Activated naive CD8-positive, alpha-beta T cell treated with anti-CD3 and anti-CD28 coated beads, Interleukin-2, amount 50 U/mL, for 24 hours (primary cell): ENCODE measurements around the gene AKR1A1.
A peak's percentile ranks its signal among the peaks of the same experiment; 100 is the strongest.

Experiments
- ATAC-seq: fragments of 150-1000 bp; cut with Tn5 transposase; one replicate; pipeline ENCODE4 v1.10.0; 2021
- DNase-seq: peaks from one replicate; pipeline ENCODE4 v3.0.0; 2021
- H3K27ac Mint-ChIP-seq: one replicate; pipeline ENCODE4 v1.8.0; 2021; ENCODE audit warnings: mild to moderate bottlenecking, mixed read lengths
- H3K27me3 Mint-ChIP-seq: one replicate; pipeline ENCODE4 v1.8.0; 2021; ENCODE audit warnings: mixed read lengths
- H3K36me3 Mint-ChIP-seq: one replicate; pipeline ENCODE4 v1.8.0; 2021; ENCODE audit warnings: low read depth, mixed read lengths
- H3K4me1 Mint-ChIP-seq: one replicate; pipeline ENCODE4 v1.8.0; 2021; ENCODE audit warnings: mixed read lengths
- H3K4me3 Mint-ChIP-seq: one replicate; pipeline ENCODE4 v1.8.0; 2021; ENCODE audit warnings: mild to moderate bottlenecking, moderate library complexity, mixed read lengths
- H3K9me3 Mint-ChIP-seq: one replicate; pipeline ENCODE4 v1.8.0; 2021; ENCODE audit warnings: mixed read lengths

Gene AKR1A1

DNA sequence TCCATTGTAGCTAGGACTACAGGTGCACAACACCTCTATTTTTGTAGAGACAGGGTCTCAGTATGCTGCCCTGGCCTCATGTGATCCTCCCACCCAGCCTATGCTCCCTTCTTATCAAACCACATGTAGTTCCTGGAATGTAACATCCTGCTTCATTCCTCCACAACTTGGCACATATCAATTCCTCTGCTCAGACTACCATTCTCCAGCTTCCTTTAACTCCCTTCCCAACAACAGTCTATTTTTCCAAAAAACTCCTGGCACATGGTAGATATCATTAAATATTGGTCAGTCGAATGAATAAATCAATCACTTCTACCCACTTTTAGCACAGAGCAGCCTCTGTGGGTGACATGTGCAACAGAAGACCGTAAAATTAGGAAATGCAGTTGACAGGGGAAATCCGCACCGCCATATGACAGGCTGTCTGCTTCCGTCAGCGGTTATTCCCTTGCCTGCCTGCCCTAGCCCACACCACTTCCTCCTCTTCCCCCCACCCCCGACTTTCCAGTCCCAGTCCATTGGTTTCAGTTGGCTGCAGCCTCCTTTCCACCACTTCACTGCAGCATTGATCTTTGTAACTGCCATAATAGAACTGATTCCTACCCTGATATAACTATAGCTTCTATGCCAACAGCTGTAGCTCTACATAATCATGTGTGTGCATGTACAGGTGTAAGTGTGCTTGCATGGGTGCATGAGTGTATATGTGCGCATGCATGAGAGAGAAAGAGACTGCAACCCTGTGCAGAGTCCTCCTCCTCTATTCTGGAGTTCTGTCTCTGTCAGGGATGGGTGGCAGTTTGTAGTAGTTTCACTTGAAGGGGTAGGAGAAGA, 6.8 kb upstream of the AKR1A1 start:
- no peaks in the 10 kb centered on the region for H3K27me3 Mint-ChIP-seq
- no peaks in the 10 kb centered on the region for H3K36me3 Mint-ChIP-seq
- ATAC-seq = peak; percentile 89
- peak overlapping the region; percentile 76 for H3K27ac Mint-ChIP-seq
- H3K4me3 Mint-ChIP-seq = peak overlapping the region; percentile 54
- peaks cover 43% of the 10 kb centered on the region for H3K4me1 Mint-ChIP-seq
- DNase-seq = peak; percentile 81
- H3K9me3 Mint-ChIP-seq = no peaks in the 10 kb centered on the region

DNA sequence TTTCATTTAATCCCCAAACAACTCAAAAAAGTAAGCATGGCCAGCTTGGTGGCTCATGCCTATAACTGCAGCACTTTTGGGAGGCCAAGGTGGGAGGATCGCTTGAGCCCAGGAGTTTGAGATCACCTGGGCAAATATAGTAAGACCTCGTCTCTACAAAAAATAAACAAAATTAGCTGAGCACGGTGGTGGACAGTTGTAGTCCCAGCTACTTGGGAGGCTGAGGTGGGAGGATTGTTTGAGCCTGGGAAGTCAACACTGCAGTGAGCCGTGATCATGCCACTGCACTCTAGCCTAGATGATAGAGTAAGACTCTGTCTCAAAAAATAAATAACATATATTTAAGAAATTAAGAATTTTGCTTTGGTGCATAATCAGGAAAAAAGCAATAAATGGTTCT, 6.1 kb upstream of the AKR1A1 start:
- ATAC-seq (no peak), DNase-seq (no peak)
- no peaks in the 10 kb centered on the region for H3K27me3 Mint-ChIP-seq
- H3K4me3 Mint-ChIP-seq = peak overlapping the region; percentile 54
- H3K9me3 Mint-ChIP-seq = no peaks in the 10 kb centered on the region
- peak overlapping the region; percentile 29 for H3K27ac Mint-ChIP-seq
- H3K4me1 Mint-ChIP-seq = peaks cover 47% of the 10 kb centered on the region
- H3K36me3 Mint-ChIP-seq = no peaks in the 10 kb centered on the region

DNA sequence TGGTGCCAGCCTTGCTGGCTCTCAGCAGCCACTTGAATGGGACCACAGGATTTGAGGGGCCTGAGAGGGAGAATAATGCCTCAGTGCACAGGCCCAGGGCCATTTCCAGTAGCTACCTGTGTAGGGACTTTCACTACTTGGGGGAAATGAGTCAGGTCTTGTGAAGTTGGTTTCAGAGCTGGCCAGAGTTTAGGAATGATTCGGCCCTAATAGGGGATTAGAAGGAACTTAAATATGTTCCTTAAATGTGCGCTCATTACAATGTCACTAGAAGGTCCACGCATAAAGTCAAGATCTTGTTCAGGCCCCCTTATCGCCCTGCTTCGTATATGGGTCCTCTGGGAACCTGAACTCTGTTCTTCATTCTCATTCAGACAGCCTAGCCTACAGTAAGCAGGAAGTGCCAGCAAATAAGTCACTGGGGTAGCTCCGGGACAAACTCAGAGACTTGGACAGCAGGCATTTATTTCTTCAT, 5.6 kb upstream of the AKR1A1 start:
- H3K27me3 Mint-ChIP-seq = no peaks in the 10 kb centered on the region
- H3K36me3 Mint-ChIP-seq = no peaks in the 10 kb centered on the region
- DNase-seq = no peak
- peak overlapping the region; percentile 52 for H3K4me3 Mint-ChIP-seq
- H3K9me3 Mint-ChIP-seq = no peaks in the 10 kb centered on the region
- peak; percentile 76 for ATAC-seq
- H3K27ac Mint-ChIP-seq = peak overlapping the region; percentile 29
- H3K4me1 Mint-ChIP-seq = peaks cover 48% of the 10 kb centered on the region

DNA sequence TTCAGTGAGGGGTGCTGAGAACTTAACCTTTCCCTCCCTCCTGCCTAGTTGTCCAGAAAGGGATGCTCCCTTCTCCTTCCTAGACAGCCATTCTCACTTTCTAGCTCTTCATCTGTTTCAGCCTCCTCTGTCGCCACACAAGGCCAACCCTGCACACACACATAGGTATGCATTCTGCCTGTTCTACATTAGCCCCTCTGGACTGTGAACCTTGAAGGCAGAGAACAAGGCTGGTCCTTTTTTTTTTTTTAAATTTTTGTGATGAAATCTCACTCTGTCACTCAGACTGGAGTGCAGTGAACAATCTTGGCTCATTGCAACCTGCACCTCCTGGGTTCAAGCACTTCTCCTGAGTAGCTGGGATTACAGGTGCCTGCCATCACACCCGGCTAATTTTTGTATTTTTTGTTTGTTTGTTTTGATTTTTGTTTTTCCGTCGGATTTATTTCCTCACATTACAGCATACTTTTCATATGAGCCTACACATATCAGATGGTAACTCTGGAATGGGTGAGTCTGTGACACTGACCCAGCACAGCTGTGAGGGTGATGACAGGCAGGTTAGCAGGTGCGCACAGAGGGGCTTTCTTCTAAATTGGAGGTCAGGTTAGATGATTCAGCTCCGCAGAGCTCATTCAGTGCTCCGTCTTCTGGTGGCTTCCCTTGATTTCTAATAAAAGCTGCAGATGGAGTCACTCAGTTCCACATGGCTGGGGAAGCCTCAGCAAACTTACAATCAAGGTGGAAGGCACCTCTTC, 4.9 kb upstream of the AKR1A1 start:
- Mint-ChIP-seq H3K27me3 (no peaks in the 10 kb centered on the region), H3K9me3 (no peaks in the 10 kb centered on the region), H3K4me1 (peaks cover 52% of the 10 kb centered on the region), H3K4me3 (no peak overlapping the region), H3K27ac (peak overlapping the region; percentile 29), H3K36me3 (no peaks in the 10 kb centered on the region)
- DNase-seq (no peak), ATAC-seq (no peak)

DNA sequence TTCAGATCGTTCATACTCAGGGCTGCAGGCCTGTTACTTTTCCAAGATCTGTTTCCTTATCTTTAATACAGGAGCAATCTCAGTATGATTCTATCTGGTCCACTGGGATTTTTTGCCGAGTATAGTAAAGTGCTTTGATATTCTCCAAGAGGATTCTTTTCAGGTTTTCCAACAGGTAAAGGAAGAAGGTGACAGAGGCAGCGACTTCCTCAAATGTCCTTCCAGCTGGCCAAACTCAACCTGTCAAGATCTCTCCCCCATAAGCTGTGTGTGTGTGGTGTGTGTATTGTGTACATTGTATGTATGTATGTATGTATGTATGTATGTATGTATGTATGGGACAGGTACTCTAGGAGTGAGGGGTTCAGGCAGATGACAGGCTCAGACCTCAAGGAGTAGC, 1.1 kb downstream of the AKR1A1 start:
- Mint-ChIP-seq H3K27ac (peak overlapping the region; percentile 96), H3K36me3 (peaks cover 18% of the 10 kb centered on the region), H3K27me3 (no peaks in the 10 kb centered on the region), H3K4me3 (peak overlapping the region; percentile 100), H3K4me1 (peaks cover 31% of the 10 kb centered on the region), H3K9me3 (no peaks in the 10 kb centered on the region)
- DNase-seq (no peak), ATAC-seq (no peak)

GRCh38 chr1:45552331-45552730, 1.7 kb downstream of the AKR1A1 start:
- no peaks in the 10 kb centered on the region for H3K9me3 Mint-ChIP-seq
- H3K27ac Mint-ChIP-seq = no peak overlapping the region
- ATAC-seq (no peak), DNase-seq (no peak)
- peaks cover 19% of the 10 kb centered on the region for H3K36me3 Mint-ChIP-seq
- H3K4me1 Mint-ChIP-seq = peaks cover 30% of the 10 kb centered on the region
- peak overlapping the region; percentile 100 for H3K4me3 Mint-ChIP-seq
- no peaks in the 10 kb centered on the region for H3K27me3 Mint-ChIP-seq

DNA sequence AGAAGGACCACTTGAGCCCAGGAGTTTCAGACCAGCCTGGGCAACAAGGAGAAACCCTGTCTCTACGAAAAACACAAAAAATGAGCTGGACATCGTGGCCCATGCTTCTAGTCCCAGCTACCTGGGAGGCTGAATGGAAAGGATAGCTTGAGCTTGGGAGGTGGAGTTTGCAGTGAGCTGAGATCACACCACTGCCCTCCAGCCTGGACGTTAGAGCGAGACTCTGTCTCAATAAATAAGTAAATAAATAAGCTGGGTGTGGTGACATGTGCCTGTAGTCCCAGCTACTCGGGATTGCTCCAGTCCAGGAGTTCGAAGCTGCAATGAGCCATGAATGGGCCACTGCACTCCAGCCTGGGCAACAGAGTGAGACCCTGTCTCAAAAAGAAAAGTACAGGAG, 3.6 kb downstream of the AKR1A1 start:
- peaks cover 34% of the 10 kb centered on the region for H3K4me1 Mint-ChIP-seq
- H3K27ac Mint-ChIP-seq = no peak overlapping the region
- ATAC-seq = no peak
- H3K4me3 Mint-ChIP-seq = no peak overlapping the region
- DNase-seq = no peak
- peaks cover 23% of the 10 kb centered on the region for H3K36me3 Mint-ChIP-seq
- no peaks in the 10 kb centered on the region for H3K9me3 Mint-ChIP-seq
- no peaks in the 10 kb centered on the region for H3K27me3 Mint-ChIP-seq

DNA sequence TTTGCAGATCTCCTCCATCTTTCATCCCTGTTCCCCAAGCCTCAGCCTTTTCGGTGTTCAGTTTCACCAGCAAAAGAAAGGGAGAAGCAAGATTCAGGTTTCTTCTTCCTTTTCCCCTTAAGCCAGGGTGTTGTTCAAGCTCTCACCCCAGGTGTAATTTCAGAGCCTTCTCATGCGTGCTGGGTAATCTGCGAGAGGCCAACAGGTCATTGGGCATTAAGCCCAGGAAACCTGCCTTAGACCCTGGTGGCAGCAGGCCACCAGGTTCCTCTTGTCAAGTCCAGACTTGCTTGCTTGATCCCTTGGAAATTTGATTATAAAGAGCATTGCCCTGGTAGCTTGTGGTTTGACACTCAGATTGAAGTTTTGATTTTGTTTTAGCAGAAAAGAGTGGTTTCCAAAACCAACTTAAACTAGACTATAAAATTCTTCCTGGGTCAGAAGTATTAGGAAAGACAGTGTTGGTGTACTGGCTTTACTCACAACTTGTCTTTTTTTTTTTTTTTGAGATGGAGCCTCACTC, 6.9 kb downstream of the AKR1A1 start:
- DNase-seq = no peak

GRCh38 chr1:45563843-45564242, 13.2 kb downstream of the AKR1A1 start:
- H3K27ac Mint-ChIP-seq = no peak overlapping the region
- DNase-seq (no peak), ATAC-seq (no peak)
- no peaks in the 10 kb centered on the region for H3K27me3 Mint-ChIP-seq
- H3K4me1 Mint-ChIP-seq = peaks cover 12% of the 10 kb centered on the region
- no peak overlapping the region for H3K4me3 Mint-ChIP-seq
- peaks cover 47% of the 10 kb centered on the region for H3K36me3 Mint-ChIP-seq
- no peaks in the 10 kb centered on the region for H3K9me3 Mint-ChIP-seq

More for the DNA sequence above, 6.9 kb downstream of the AKR1A1 start:
- Mint-ChIP-seq H3K27me3 (no peaks in the 10 kb centered on the region), H3K9me3 (no peaks in the 10 kb centered on the region), H3K36me3 (peaks cover 35% of the 10 kb centered on the region), H3K4me3 (no peak overlapping the region), H3K4me1 (peaks cover 26% of the 10 kb centered on the region), H3K27ac (no peak overlapping the region)
- no peak for ATAC-seq

DNA sequence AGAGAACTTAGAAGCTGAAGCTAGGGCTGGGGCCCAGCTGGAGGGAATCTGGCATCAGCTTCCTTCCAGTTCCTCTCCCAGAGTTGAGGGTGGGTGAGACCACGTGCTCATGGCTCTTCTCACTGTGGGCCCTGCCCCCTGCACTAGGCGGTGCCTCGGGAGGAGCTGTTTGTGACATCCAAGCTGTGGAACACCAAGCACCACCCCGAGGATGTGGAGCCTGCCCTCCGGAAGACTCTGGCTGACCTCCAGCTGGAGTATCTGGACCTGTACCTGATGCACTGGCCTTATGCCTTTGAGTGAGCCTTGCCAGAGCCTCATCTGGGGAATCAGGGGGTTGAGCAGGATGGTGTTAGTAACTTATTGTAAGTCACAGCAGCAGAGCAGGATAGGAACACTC, 16.1 kb downstream of the AKR1A1 start:
- no peaks in the 10 kb centered on the region for H3K27me3 Mint-ChIP-seq
- H3K4me1 Mint-ChIP-seq = peaks cover 4% of the 10 kb centered on the region
- no peak for DNase-seq
- H3K4me3 Mint-ChIP-seq = no peak overlapping the region
- no peak for ATAC-seq
- no peak overlapping the region for H3K27ac Mint-ChIP-seq
- peaks cover 38% of the 10 kb centered on the region for H3K36me3 Mint-ChIP-seq
- no peaks in the 10 kb centered on the region for H3K9me3 Mint-ChIP-seq

DNA sequence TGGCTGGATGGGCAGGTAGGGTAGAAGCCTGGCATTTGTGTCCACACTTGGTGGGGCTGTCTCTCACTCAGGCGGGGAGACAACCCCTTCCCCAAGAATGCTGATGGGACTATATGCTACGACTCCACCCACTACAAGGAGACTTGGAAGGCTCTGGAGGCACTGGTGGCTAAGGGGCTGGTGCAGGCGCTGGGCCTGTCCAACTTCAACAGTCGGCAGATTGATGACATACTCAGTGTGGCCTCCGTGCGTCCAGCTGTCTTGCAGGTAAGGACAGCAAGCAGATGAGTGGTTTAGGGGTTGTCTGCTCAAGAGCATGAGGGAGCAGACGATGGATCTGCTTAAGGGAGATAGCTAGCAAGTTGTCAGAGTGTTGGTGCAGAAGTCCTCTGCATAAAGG, 17.3 kb downstream of the AKR1A1 start:
- Mint-ChIP-seq H3K9me3 (no peaks in the 10 kb centered on the region), H3K27me3 (no peaks in the 10 kb centered on the region), H3K36me3 (peaks cover 31% of the 10 kb centered on the region), H3K4me1 (no peaks in the 10 kb centered on the region), H3K27ac (no peak overlapping the region), H3K4me3 (no peak overlapping the region)
- no peak for ATAC-seq
- no peak for DNase-seq

DNA sequence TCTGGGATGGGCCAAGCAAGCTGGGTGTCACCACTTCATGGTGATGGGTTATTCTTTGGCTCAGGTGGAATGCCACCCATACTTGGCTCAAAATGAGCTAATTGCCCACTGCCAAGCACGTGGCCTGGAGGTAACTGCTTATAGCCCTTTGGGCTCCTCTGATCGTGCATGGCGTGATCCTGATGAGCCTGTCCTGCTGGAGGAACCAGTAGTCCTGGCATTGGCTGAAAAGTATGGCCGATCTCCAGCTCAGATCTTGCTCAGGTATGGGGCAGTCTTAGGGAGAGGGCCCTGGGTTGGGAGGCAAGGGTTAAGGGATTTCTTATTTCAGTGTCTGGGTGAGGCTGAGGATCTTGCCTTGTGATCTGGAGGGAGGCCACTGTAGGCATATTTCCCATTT, 17.8 kb downstream of the AKR1A1 start:
- no peaks in the 10 kb centered on the region for H3K27me3 Mint-ChIP-seq
- H3K9me3 Mint-ChIP-seq = no peaks in the 10 kb centered on the region
- no peak for ATAC-seq
- no peak overlapping the region for H3K4me3 Mint-ChIP-seq
- peaks cover 27% of the 10 kb centered on the region for H3K36me3 Mint-ChIP-seq
- no peak overlapping the region for H3K27ac Mint-ChIP-seq
- no peak for DNase-seq
- H3K4me1 Mint-ChIP-seq = no peaks in the 10 kb centered on the region

DNA sequence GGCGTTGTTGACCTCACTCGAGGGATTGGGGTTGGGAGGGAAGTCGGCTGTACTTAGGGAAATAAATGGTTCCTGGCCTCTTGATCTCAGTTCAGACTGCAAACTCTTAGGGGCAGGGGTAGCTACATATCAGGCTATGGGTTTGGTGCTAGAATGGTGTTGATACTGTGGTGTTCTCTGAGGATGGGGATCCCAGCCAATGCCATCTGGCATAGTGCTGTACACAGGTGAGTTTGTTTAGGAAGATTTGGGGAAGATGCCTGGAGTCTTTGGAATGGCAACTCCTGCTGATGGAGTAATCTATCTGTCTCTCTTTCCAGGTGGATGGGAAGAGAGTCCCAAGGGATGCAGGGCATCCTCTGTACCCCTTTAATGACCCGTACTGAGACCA, 18.9 kb downstream of the AKR1A1 start:
- no peak overlapping the region for H3K27ac Mint-ChIP-seq
- H3K4me1 Mint-ChIP-seq = no peaks in the 10 kb centered on the region
- no peak overlapping the region for H3K4me3 Mint-ChIP-seq
- DNase-seq (no peak), ATAC-seq (no peak)
- H3K9me3 Mint-ChIP-seq = no peaks in the 10 kb centered on the region
- H3K36me3 Mint-ChIP-seq = peaks cover 23% of the 10 kb centered on the region
- H3K27me3 Mint-ChIP-seq = no peaks in the 10 kb centered on the region

DNA sequence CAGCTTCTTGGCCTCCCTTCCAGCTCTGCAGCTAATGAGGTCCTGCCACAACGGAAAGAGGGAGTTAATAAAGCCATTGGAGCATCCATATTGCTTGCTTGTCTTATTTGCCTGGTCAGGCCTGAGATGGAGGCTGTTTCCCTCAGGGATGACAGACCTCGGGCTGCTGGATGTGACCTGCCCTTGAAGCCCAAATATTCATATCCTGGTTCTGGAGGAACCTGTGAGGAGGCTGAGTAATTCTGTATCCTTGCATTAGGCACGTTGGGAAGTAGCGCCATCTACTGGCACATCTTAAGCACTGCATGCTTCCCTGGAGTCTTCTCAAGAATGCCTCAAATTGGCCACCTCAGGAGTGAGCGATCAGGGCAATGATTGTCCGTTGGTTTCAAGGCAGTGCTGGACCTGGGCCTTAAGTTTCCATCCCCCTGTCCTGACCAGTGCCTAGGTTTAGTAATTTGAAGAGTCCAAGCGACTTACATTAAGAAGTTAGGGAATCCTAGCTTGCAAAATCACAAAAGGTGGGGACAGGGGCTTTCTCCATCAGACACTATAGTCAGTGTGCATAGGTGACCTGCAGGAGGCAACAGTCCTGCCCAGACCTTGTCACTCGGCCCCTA, 19.4 kb downstream of the AKR1A1 start:
- Mint-ChIP-seq H3K4me3 (no peak overlapping the region), H3K27ac (no peak overlapping the region), H3K27me3 (no peaks in the 10 kb centered on the region), H3K36me3 (peaks cover 23% of the 10 kb centered on the region), H3K4me1 (no peaks in the 10 kb centered on the region), H3K9me3 (no peaks in the 10 kb centered on the region)
- ATAC-seq = peak; percentile 92
- peak; percentile 69 for DNase-seq
